Stomach (tissue), 19 donors: ENCODE data around the gene PNLIPRP3. TPM values are rescaled to one million over a fixed set of nuclear protein-coding genes. Genes with fewer than 3 reads are reported as not detected.
"Not testable (repeated sequence)": the region's sequence is repeated elsewhere in the genome, so short reads cannot be mapped to it uniquely, and the experiment has no call there.

Experiments
- DNase-seq, 2 donors: peaks; one replicate each; pipeline versions ENCODE4 v3.0.0 to v3.0.0-alpha.2; 2013 to 2019
- H3K27ac ChIP-seq, 5 donors: fragments of 200-600 bp in 4 of 5; sonication (generic) in 4 of 5; one replicate each; pipeline ENCODE4 v1.5.1; 2013 to 2019; ENCODE audit warnings: mild to moderate bottlenecking in 1 of 5, moderate library complexity in 1 of 5
- H3K27me3 ChIP-seq, 3 donors: fragments of 200-600 bp; sonication (generic); one replicate each; pipeline ENCODE4 v1.5.1; 2017 to 2019; ENCODE audit warnings: mixed run types in 1 of 3
- H3K36me3 ChIP-seq, 4 donors: fragments of 200-600 bp; sonication (generic); 1 replicate in 3 of 4; 2 replicates in 1 of 4; pipeline ENCODE4 v1.5.1; 2016 to 2019
- H3K4me1 ChIP-seq, 4 donors: fragments of 200-600 bp; sonication (generic); one replicate each; pipeline ENCODE4 v1.5.1; 2016 to 2019
- H3K4me3 ChIP-seq, 4 donors: fragments of 200-600 bp; sonication (generic) in 3 of 4; one replicate each; pipeline ENCODE4 v1.5.1; 2016 to 2019; ENCODE audit warnings: mild to moderate bottlenecking in 1 of 4
- H3K9me3 ChIP-seq, 4 donors: fragments of 200-600 bp; sonication (generic); one replicate each; pipeline ENCODE4 v1.5.1; 2016 to 2019
- CTCF ChIP-seq, 7 experiments: fragments of 450-650 bp in 4 of 7; fragments of 200-600 bp in 3 of 7; sonication (generic) in 3 of 7; IDR thresholded peaks; one replicate each; pipeline ENCODE4 v1.5.1; 2016 to 2019; ENCODE audit warnings: antibody characterized with exemption in 7 of 7, control low read depth in 2 of 7, mild to moderate bottlenecking in 1 of 7
- EP300 ChIP-seq: sonication (generic); formaldehyde crosslinking; IDR thresholded peaks from one replicate; pipeline ENCODE4 v1.6.1; 2017; ENCODE audit warnings: antibody characterized with exemption
- POLR2A ChIP-seq, 4 donors: fragments of 450-650 bp; IDR thresholded peaks; one replicate each; pipeline ENCODE4 v1.6.1; 2016; ENCODE audit warnings: antibody characterized with exemption in 4 of 4, control low read depth in 2 of 4, mild to moderate bottlenecking in 1 of 4, moderate library complexity in 1 of 4
- POLR2AphosphoS5 ChIP-seq, 3 donors: sonication (generic); formaldehyde crosslinking; IDR thresholded peaks; one replicate each; pipeline ENCODE4 v1.6.1; 2016; ENCODE audit warnings: antibody characterized with exemption in 3 of 3
- WGBS, 5 donors: extraction: QIAGEN DNeasy Blood & Tissue Kit in 3 of 5; methylation state at CpG; one replicate each; pipeline versions ENCODE4 v1.1.5 to v1.1.7; 2013 to 2018; 5-methylcytosine and 5-hydroxymethylcytosine counted together
- intact Hi-C: fragments of 100-400 bp; cut with DNase I; formaldehyde crosslinking; loops from one replicate; pipeline ENCODE4 v1.15.1; 2023; ENCODE audit warnings: low total_unique reads
- long read RNA-seq, 10 donors: transcript quantifications; one replicate each; lab custom pipeline, GENCODE V29; 2026
- polyA plus RNA-seq, 3 donors: library from polyadenylated mRNA; stranded (reverse); fragments of 200-250 nt; gene quantifications; one replicate each; pipeline ENCODE4 v1.2.3, GENCODE V29; 2013
- total RNA-seq, 5 donors: library from RNA; depleted of rRNA; stranded (reverse); fragments of >200 nt; gene quantifications; one replicate each; pipeline versions ENCODE4 v1.1.0 to v1.2.3, GENCODE V29; 2014 to 2016
- donor health status: healthy with polysubstance abuse.
- donor health status: Bipolar disorder and iron deficiency.
- donor health status: healthy.

The PNLIPRP3 gene
- 1 to 10 TPM in 1 of 5 donors, not detected in 4; 1.3 TPM for total RNA-seq
- under 1 TPM in 2 of 3 donors, not detected in 1; 0.10 to 0.46 TPM for polyA plus RNA-seq
- long read RNA-seq, donor 1, result 0 reads
- long read RNA-seq, donor 2, result 0 reads
- long read RNA-seq, donor 3, result 0 reads
- long read RNA-seq, donor 4, result 0 reads
- long read RNA-seq, donor 5, result 0 reads
- long read RNA-seq, donor 6, result 0 reads
- long read RNA-seq, donor 7, result 0 reads
- long read RNA-seq, donor 8, result 0 reads
- long read RNA-seq, donor 9, result 0 reads
- long read RNA-seq, donor 10, result 0 reads

- intact Hi-C loops, result no loop called here
- Histone ChIP-seq H3K4me1 (no peaks in the 10 kb centered on the region), H3K27ac (no peak within 1 kb of the TSS), H3K27me3 (no peaks in the 10 kb centered on the region), H3K9me3 (no peaks in the 10 kb centered on the region), H3K4me3 (no peak within 1 kb of the TSS), H3K36me3 (no peaks in the 10 kb centered on the region)
- TF ChIP-seq POLR2AphosphoS5 (IDR thresholded peaks at IDR 0.05), result no peak
- TF ChIP-seq CTCF (IDR thresholded peaks at IDR 0.05), result no peak
- TF ChIP-seq POLR2A (IDR thresholded peaks at IDR 0.05), result no peak
- TF ChIP-seq EP300, result no peak
- DNase-seq, result no peak
- 24 to 58% (median 40%) methylated on average over 2 of the region's 2 CpGs for WGBS, 5 donors
These were observed at the start of gene PNLIPRP3 for GRCh38 chr10:116427671-116428070. PNLIPRP3 (plus strand) TSS chr10:116427847; CDS start chr10:116428013, 166 bp downstream.

DNA sequence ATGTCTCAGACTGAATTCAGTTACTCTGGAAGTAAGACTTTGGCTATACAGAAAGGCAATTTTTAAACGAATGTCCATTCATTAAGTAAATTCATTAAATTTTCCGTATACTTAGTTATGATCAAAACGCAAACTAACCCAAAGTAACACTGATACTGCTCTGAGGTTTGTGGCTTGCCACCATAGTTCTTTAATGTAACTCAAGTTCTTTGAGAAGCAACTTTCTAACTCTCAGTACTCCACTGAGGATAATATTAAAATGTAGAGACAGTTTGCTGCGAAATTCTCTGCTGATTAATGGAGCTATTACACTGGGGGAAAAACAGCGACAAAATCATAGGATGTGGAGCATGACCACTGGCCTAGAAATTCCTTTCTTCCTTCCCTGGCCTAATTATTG, 45.4 kb upstream of the PNLIPRP3 start:
- Histone ChIP-seq H3K4me3 (no peak overlapping the region), H3K27me3 (no peaks in the 10 kb centered on the region), H3K36me3 (no peaks in the 10 kb centered on the region), H3K9me3 (no peaks in the 10 kb centered on the region), H3K4me1 (no peaks in the 10 kb centered on the region), H3K27ac (no peak overlapping the region)
- WGBS, 5 donors, result 68 to 80% (median 74%) methylated on average over 5 of the region's 5 CpGs
- DNase-seq, result no peak
- TF ChIP-seq CTCF (IDR thresholded peaks at IDR 0.05) (no peak), EP300 (no peak), POLR2A (IDR thresholded peaks at IDR 0.05) (no peak), POLR2AphosphoS5 (IDR thresholded peaks at IDR 0.05) (no peak)
- intact Hi-C loops, result loop anchor here (10.0 kb wide), 1 partner anchor 1027 kb away; no protein-coding TSS in a partner anchor

DNA sequence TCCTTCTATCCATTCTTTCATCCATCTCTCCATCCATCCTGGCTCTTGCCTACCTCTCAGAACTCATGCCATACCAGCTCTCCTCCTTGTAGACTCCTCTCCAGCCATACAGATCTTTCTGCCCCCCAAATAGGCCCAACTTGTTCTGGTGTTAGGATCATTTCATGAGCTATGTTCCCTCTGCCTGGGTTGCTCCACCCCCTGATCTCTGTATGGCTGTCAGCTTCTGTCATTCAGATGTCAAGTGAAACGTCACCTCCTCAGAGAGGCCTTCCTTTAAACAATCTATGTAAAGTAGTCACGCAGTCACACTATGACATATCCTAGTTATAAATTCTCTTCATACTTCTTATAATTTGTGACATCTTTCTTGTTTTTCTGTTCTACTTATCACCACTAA, 42.3 kb upstream of the PNLIPRP3 start:
- Histone ChIP-seq H3K4me1 (no peaks in the 10 kb centered on the region), H3K9me3 (no peaks in the 10 kb centered on the region), H3K4me3 (no peak overlapping the region), H3K27ac (no peak overlapping the region), H3K27me3 (no peaks in the 10 kb centered on the region), H3K36me3 (no peaks in the 10 kb centered on the region)
- TF ChIP-seq EP300 (no peak), POLR2A (IDR thresholded peaks at IDR 0.05) (no peak), CTCF (IDR thresholded peaks at IDR 0.05) (no peak), POLR2AphosphoS5 (IDR thresholded peaks at IDR 0.05) (no peak)
- intact Hi-C loops, result loop anchor here (10.0 kb wide), 1 partner anchor 1031 kb away; no protein-coding TSS in a partner anchor
- 74 to 87% (median 77%) methylated on average over 2 of the region's 2 CpGs for WGBS, 5 donors
- no peak for DNase-seq

DNA sequence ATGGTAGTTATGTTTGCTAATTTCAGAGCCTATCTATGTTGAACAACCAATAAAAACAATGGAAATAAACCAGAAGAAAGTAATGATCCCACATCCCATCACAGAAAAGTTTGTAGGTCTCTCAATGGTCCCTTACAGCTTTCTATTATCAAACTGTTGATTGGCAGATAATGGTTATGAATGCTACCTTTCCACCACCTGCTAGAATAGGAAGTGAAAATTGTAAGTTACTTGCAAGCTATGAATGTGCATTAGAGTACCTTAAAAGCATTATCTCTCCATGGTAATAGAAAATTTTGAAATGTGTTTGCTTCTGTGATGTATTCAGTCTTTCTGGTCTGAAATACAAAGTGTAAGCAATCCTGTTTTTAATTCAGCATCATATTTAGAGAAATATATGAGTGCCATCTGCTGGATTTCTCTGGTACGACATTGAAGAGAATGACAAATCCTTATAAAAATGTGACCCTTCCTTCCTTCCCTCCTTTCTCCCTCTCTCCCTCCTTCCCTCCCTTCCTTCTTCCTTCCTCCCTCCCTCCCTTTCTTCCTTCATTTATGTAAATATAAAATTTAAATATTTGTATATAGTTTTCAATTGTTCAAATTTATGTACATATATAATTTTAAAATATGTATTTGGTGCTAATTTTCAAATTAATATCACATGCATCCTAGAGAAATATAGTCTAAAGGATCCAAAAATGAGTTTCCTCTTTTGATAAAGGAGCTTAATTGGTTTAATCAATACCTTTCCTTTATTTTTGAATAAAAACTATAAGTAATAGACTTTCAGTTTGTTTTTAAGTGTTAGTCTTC, 41.4 kb upstream of the PNLIPRP3 start:
- H3K4me1 ChIP-seq, result no peaks in the 10 kb centered on the region

DNA sequence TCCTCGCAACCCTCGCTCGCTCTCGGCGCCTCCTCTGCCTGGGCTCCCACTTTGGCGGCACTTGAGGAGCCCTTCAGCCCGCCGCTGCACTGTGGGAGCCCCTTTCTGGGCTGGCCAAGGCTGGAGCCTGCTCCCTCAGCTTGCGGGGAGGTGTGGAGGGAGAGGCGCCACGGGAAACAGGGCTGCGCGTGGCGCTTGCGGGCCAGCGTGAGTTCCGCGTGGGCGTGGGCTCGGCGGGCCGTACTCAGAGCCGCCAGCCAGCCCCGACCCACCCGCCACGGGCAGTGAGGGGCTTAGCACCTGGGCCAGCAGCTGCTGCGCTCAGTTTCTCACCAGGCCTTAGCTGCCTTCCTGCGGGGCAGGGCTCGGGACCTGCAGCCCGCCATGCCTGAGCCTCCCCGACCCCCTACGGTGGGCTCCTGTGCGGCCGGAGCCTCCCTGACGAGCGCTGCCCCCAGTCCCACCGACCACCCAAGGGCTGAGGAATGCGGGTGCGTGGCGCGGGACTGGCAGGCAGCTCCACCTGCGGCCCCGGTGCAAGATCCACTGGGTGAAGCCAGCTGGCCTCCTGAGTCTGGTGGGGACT, 34.3 kb upstream of the PNLIPRP3 start:
- H3K4me3 ChIP-seq, H3K4me1 ChIP-seq, H3K36me3 ChIP-seq, H3K27me3 ChIP-seq, DNase-seq, H3K9me3 ChIP-seq, intact Hi-C loops, H3K27ac ChIP-seq: not testable (repeated sequence)
- 90 to 95% (median 92%) methylated on average over 19 to 43 of the region's 43 CpGs for WGBS, 5 donors

More for the DNA sequence above, 41.4 kb upstream of the PNLIPRP3 start:
- H3K27me3 ChIP-seq, result no peaks in the 10 kb centered on the region
- intact Hi-C loops, result loop anchor here (10.0 kb wide), 1 partner anchor 1031 kb away; no protein-coding TSS in a partner anchor
- DNase-seq, result peak in 1 of 2 donors; percentile 66
- H3K4me3 ChIP-seq, result no peak overlapping the region
- H3K27ac ChIP-seq, result no peak overlapping the region
- TF ChIP-seq CTCF (IDR thresholded peaks at IDR 0.05), result peak in 3 of 7 experiments; percentile 25 to 39 (median 36)
- TF ChIP-seq EP300, result no peak
- no peak for TF ChIP-seq POLR2AphosphoS5 (IDR thresholded peaks at IDR 0.05)
- WGBS, 5 donors, result 0 to 3% (median 0%) methylated on average over 1 of the region's 1 CpG
- H3K36me3 ChIP-seq, result no peaks in the 10 kb centered on the region
- H3K9me3 ChIP-seq, result no peaks in the 10 kb centered on the region
